ENCODE data around the gene P2RX5.
"Not testable (repeated sequence)": the region's sequence is repeated elsewhere in the genome, so short reads cannot be mapped to it uniquely, and the experiment has no call there.

P2RX5 gene

GRCh38 chr17:3712811-3713463 lies 17.0 kb upstream of the P2RX5 start:
- DNase-seq (ENCODE audit: low spot score): no peak

- peak; percentile 94 for DNase-seq (ENCODE audit: low spot score)
These were observed 15.0 kb upstream of the P2RX5 start for GRCh38 chr17:3710951-3711383.

GRCh38 chr17:3708366-3708765 lies 12.4 kb upstream of the P2RX5 start:
- DNase-seq (ENCODE audit: low spot score): no peak

- DNase-seq (ENCODE audit: low spot score): not testable (repeated sequence)
These were observed 9.7 kb upstream of the P2RX5 start for GRCh38 chr17:3705718-3705984.

GRCh38 chr17:3704931-3705717 lies 9.2 kb upstream of the P2RX5 start:
- no peak for DNase-seq (ENCODE audit: low spot score)

- peak; percentile 43 for DNase-seq (ENCODE audit: low spot score)
These were observed 6.1 kb upstream of the P2RX5 start for GRCh38 chr17:3702041-3702539.

GRCh38 chr17:3699951-3700350 lies 4.0 kb upstream of the P2RX5 start:
- DNase-seq (ENCODE audit: low spot score): no peak

GRCh38 chr17:3698139-3698538 lies 2.2 kb upstream of the P2RX5 start:
- DNase-seq (ENCODE audit: low spot score): no peak

GRCh38 chr17:3697103-3697476 lies 1.1 kb upstream of the P2RX5 start:
- no peak for DNase-seq (ENCODE audit: low spot score)

GRCh38 chr17:3695129-3695722 lies 729 bp downstream of the P2RX5 start:
- no peak for DNase-seq (ENCODE audit: low spot score)

- peak; percentile 59 for DNase-seq (ENCODE audit: low spot score)
These were observed 2.1 kb downstream of the P2RX5 start for GRCh38 chr17:3693829-3694231.

GRCh38 chr17:3693141-3693540 lies 2.8 kb downstream of the P2RX5 start:
- DNase-seq (ENCODE audit: low spot score): no peak

GRCh38 chr17:3692346-3692745 lies 3.6 kb downstream of the P2RX5 start:
- DNase-seq (ENCODE audit: low spot score): no peak

- DNase-seq (ENCODE audit: low spot score): no peak
These were observed 4.3 kb downstream of the P2RX5 start for GRCh38 chr17:3691617-3692067.

GRCh38 chr17:3690094-3690715 lies 5.8 kb downstream of the P2RX5 start:
- DNase-seq (ENCODE audit: low spot score): no peak

- no peak for DNase-seq (ENCODE audit: low spot score)
These were observed 6.5 kb downstream of the P2RX5 start for GRCh38 chr17:3689262-3690093.

GRCh38 chr17:3688852-3689261 lies 7.1 kb downstream of the P2RX5 start:
- DNase-seq (ENCODE audit: low spot score): no peak

- peak; percentile 61 for DNase-seq (ENCODE audit: low spot score)
These were observed 7.9 kb downstream of the P2RX5 start for GRCh38 chr17:3688027-3688553.

- peak; percentile 34 for DNase-seq (ENCODE audit: low spot score)
These were observed 10.8 kb downstream of the P2RX5 start for GRCh38 chr17:3685174-3685573.

GRCh38 chr17:3683054-3683511 lies 12.9 kb downstream of the P2RX5 start:
- DNase-seq (ENCODE audit: low spot score): peak; percentile 70

- no peak for DNase-seq (ENCODE audit: low spot score)
These were observed 13.9 kb downstream of the P2RX5 start for GRCh38 chr17:3682033-3682432.
